Measurements from ENCODE around the gene MYLK4.

DNA sequence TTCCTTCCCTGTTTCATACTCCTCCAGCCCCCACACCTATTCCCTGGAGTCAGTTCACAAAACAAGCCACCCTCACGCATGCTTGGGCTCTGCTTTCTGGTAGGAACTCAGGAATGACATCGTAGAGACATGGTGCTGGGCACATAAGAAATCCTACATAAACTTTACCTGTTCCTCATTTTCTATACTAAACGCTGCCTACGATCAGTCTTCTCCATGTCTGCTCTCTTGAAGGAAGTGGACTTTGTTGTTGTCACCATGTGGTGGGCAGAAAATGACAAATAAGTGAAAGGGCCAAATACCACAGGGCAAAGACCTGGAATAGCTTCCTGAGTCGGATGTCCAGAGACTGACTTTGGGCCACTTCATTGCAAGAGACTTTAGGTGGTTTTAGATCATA is 10.1 kb downstream of the MYLK4 start:
- TF ChIP-seq POLR2A (IDR thresholded peaks at IDR 0.05; ENCODE audit: low read length) (no peak), GATA1 (IDR thresholded peaks at IDR 0.05; ENCODE audit: low read depth, low read length) (no peak)
